OCI-LY3 (cell line): ENCODE results near the gene DDX17.

Experiments used
- H2AFZ ChIP-seq: fragments of 200-600, 300-600 bp; shearing (Covaris generic); 2 replicates; pipeline ENCODE4 v1.6.0; 2014; ENCODE audit warnings: antibody characterized with exemption, low read depth, low read length
- H3K27ac ChIP-seq: fragments of 200-600, 300-600 bp; sonication (generic); 2 replicates; pipeline ENCODE4 v1.5.1; 2014; ENCODE audit warnings: mild to moderate bottlenecking, low read length, moderate library complexity, mixed read lengths
- H3K27me3 ChIP-seq: fragments of 200-600, 300-600 bp; sonication (generic); 2 replicates; pipeline ENCODE4 v1.6.1; 2014; ENCODE audit warnings: low read depth, low read length, mixed read lengths
- H3K36me3 ChIP-seq: fragments of 200-600, 300-600 bp; sonication (generic); replicated peaks from 2 replicates; pipeline ENCODE3; 2014; ENCODE audit warnings: low read depth, low read length, mixed read lengths
- H3K4me1 ChIP-seq: fragments of 300-600, 200-600 bp; sonication (generic); 2 replicates; pipeline ENCODE4 v1.6.1; 2014; ENCODE audit warnings: low read length, mixed read lengths
- H3K4me2 ChIP-seq: fragments of 200-600, 300-600 bp; sonication (generic); 2 replicates; pipeline ENCODE4 v1.6.1; 2014; ENCODE audit warnings: low read length, mixed read lengths
- H3K4me3 ChIP-seq: fragments of 300-600, 200-600 bp; sonication (generic); 2 replicates; pipeline ENCODE4 v1.5.1; 2014; ENCODE audit warnings: antibody characterized with exemption, mild to moderate bottlenecking, low read length, moderate library complexity
- H3K79me2 ChIP-seq: fragments of 300-600, 200-600 bp; shearing (Covaris generic); 2 replicates; pipeline ENCODE4 v1.6.1; 2014; ENCODE audit warnings: mild to moderate bottlenecking, low read length, mixed read lengths
- H3K9ac ChIP-seq: fragments of 300-600, 200-600 bp; shearing (Covaris generic); 2 replicates; pipeline ENCODE4 v1.6.0; 2014; ENCODE audit warnings: mild to moderate bottlenecking, low read length, moderate library complexity
- H3K9me3 ChIP-seq: fragments of 200-600, 300-600 bp; shearing (Covaris generic); 2 replicates; pipeline ENCODE4 v1.6.1; 2014; ENCODE audit warnings: low read length, mixed read lengths; ENCODE audit not compliant: insufficient read depth
- H4K20me1 ChIP-seq: fragments of 200-600, 300-600 bp; sonication (generic); 2 replicates; pipeline ENCODE4 v1.6.1; 2016; ENCODE audit warnings: low read length, mixed read lengths; ENCODE audit not compliant: insufficient read depth
- CTCF ChIP-seq: fragments of 200-600, 300-600 bp; sonication (generic); IDR thresholded peaks from 2 replicates; pipeline ENCODE4 v1.5.1; 2014; ENCODE audit warnings: antibody characterized with exemption, low read length, low read depth
- EZH2phosphoT487 ChIP-seq: fragments of 200-600 bp; shearing (Covaris generic); IDR thresholded peaks from 2 replicates; pipeline ENCODE4 v1.6.1; 2018; ENCODE audit warnings: antibody characterized with exemption, mixed run types, low read depth

DDX17 gene

GRCh38 chr22:38461414-38462081, 44.6 kb downstream of the DDX17 start:
- Histone ChIP-seq H3K27me3 (peaks cover 31% of the 10 kb centered on the region), H4K20me1 (no peaks in the 10 kb centered on the region), H3K27ac (no peak overlapping the region), H3K36me3 (no peaks in the 10 kb centered on the region), H3K9me3 (no peaks in the 10 kb centered on the region), H3K79me2 (no peaks in the 10 kb centered on the region), H3K4me1 (no peaks in the 10 kb centered on the region), H3K4me2 (no peak overlapping the region), H3K4me3 (no peak overlapping the region), H3K9ac (no peak overlapping the region), H2AFZ (no peak overlapping the region)
- no peak for TF ChIP-seq EZH2phosphoT487
- no peak for TF ChIP-seq CTCF

GRCh38 chr22:38461057-38461413, 45.1 kb downstream of the DDX17 start:
- H3K4me3 ChIP-seq = no peak overlapping the region
- H2AFZ ChIP-seq = no peak overlapping the region
- H3K27ac ChIP-seq = no peak overlapping the region
- no peaks in the 10 kb centered on the region for H3K4me1 ChIP-seq
- no peak overlapping the region for H3K9ac ChIP-seq
- peaks cover 31% of the 10 kb centered on the region for H3K27me3 ChIP-seq
- TF ChIP-seq CTCF (no peak), EZH2phosphoT487 (no peak)
- no peaks in the 10 kb centered on the region for H3K79me2 ChIP-seq
- no peaks in the 10 kb centered on the region for H3K36me3 ChIP-seq
- no peaks in the 10 kb centered on the region for H3K9me3 ChIP-seq
- no peaks in the 10 kb centered on the region for H4K20me1 ChIP-seq
- H3K4me2 ChIP-seq = no peak overlapping the region

GRCh38 chr22:38460426-38460840, 45.7 kb downstream of the DDX17 start:
- no peak overlapping the region for H2AFZ ChIP-seq
- H3K4me2 ChIP-seq = no peak overlapping the region
- no peaks in the 10 kb centered on the region for H3K79me2 ChIP-seq
- H3K27me3 ChIP-seq = peaks cover 31% of the 10 kb centered on the region
- no peaks in the 10 kb centered on the region for H3K9me3 ChIP-seq
- no peak overlapping the region for H3K9ac ChIP-seq
- no peak for TF ChIP-seq EZH2phosphoT487
- no peaks in the 10 kb centered on the region for H3K36me3 ChIP-seq
- no peaks in the 10 kb centered on the region for H3K4me1 ChIP-seq
- no peaks in the 10 kb centered on the region for H4K20me1 ChIP-seq
- H3K4me3 ChIP-seq = no peak overlapping the region
- H3K27ac ChIP-seq = no peak overlapping the region

GRCh38 chr22:38456841-38457699, 49.0 kb downstream of the DDX17 start:
- H4K20me1 ChIP-seq = no peaks in the 10 kb centered on the region
- peaks cover 23% of the 10 kb centered on the region for H3K27me3 ChIP-seq
- H3K9ac ChIP-seq = no peak overlapping the region
- H3K27ac ChIP-seq = no peak overlapping the region
- H3K4me1 ChIP-seq = peaks cover 12% of the 10 kb centered on the region
- TF ChIP-seq CTCF (no peak), EZH2phosphoT487 (no peak)
- no peaks in the 10 kb centered on the region for H3K9me3 ChIP-seq
- H3K4me3 ChIP-seq = no peak overlapping the region
- no peak overlapping the region for H3K4me2 ChIP-seq
- no peak overlapping the region for H2AFZ ChIP-seq
- no peaks in the 10 kb centered on the region for H3K79me2 ChIP-seq
- no peaks in the 10 kb centered on the region for H3K36me3 ChIP-seq
